CD4-positive, alpha-beta T cell treated with Interleukin-6 at 100 ng/mL for 8 hours (primary cell): ENCODE results near the gene MEIS2.

Source experiments
- DNase-seq: peaks from one replicate; pipeline ENCODE4 v3.0.0-alpha.2; 2020; ENCODE audit warnings: mixed read lengths, low spot score

Gene MEIS2

DNA sequence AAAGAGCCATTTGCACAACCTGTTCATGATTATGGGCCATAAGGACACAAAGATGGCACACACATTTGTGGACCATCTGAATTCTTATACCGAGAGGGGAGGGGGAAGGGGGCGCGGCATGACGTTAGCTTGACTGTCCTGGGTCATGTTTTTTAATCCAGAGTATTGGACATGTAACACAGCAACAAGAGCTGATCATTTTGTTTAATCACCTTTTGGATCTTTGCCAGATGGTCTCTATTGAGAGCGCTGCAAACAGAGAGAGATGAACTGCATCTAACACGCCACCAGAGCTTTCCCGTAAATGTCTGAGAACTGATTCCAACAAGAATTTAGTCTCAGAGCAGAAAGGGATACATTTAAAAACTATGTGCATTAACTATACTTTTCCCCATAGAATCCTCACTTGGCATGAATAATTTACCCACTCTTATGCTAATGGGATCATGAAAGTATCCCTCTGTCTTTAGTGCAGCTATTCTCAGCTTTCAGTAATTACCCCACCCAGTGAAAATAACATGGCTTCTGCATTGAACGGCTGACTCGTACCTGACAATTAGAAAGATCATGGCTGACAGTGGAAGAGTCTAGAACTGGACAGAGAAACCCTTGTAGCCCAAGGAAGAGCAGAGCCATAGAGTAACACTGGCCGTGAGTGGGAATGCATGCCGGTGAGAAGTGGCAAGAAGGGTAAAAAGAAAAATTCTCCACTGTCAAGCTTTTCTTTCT lies 22.6 kb downstream of the MEIS2 start:
- no peak for DNase-seq

DNA sequence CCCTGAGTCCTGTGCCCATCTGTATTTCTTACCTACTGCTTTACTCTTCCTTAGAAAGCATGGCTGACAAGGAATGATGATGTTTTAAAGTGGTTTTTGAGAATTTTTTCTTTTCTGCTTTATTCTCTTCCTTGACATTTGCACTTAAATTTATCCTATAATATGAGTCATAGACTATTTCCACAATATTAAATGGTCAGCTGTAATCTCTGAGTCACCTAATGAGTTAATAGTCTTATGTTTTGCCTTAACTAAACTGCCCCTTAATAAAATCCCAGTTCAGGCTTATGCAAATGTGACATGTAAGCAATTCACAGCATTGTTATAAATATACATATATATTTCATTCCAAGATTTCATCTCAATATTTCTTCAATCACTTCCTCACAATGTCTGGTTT lies 23.8 kb downstream of the MEIS2 start:
- no peak for DNase-seq

DNA sequence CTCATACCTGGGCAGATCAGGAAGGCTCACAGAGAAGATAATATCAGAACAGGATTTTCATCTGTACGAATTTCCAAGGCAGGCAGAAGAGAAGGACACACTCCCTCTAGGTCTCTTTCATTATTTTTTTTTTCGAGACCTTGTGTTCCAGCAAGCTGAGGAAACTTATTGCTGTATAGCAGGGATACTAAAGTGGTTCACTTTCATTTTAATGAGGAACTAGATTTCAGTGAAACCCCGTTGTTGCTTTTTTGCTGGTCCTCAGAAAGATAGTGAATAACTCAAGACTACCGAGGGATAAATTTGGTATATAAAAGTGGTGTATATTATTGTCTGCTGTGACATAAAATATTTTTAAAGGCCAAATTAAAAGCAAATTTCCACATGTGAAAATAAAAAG lies 24.6 kb downstream of the MEIS2 start:
- DNase-seq, result no peak

DNA sequence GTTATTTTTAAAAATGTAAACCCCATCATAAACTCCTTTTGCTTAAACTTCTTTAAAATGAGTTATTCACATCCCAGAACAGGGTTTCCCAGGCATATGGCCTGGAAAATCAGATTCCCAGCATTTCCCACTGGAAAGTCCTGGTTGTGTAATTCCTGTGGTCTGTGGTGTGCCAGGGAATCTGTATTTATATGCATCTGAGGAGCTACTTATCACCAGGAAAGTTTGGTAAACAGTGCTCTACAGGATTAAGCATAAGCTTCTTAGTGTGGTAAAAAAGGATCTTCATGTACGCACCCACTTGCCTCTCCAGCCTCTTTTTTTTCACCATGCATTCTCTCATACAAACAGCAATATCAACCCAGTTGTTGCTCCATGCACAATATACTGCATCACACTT lies 28.2 kb downstream of the MEIS2 start:
- DNase-seq, result no peak

DNA sequence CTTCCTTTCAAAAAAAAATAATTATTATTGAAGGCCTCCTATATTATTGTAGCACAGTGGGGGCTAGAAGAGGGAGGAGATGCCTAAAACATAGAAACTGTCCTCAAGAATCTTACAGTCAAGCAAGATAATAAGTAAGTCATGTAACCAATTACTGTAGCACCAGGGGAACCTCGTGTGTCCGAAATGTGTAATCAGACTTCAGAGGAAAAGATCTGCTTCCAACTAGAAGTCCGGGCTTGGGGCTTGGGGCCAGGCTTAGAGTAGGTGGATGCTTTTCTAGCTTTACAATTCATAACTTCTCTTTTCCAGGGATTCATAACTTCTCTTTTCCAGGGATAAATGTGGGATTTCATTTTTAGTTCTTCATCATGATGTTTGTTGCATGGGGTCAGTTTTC lies 29.2 kb downstream of the MEIS2 start:
- DNase-seq, result no peak

DNA sequence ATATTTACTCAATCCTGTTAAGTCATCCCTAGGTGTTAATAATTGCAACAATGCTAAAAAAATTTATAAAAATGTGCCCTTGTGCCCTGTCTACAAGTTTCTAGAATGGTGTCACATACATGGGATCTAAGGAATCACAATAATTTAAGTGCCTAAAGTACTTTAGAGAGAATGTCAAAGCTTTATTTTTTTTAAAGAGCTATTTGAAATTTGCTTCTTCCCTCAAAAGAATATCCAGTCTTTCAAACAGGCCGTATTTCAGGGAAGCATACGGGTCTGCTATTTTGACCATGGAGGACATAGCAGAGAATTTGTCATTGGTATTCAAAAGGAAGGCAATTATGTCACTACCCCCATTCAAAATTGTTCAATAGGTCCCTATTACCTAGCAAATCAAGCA lies 29.7 kb downstream of the MEIS2 start:
- DNase-seq, result no peak

DNA sequence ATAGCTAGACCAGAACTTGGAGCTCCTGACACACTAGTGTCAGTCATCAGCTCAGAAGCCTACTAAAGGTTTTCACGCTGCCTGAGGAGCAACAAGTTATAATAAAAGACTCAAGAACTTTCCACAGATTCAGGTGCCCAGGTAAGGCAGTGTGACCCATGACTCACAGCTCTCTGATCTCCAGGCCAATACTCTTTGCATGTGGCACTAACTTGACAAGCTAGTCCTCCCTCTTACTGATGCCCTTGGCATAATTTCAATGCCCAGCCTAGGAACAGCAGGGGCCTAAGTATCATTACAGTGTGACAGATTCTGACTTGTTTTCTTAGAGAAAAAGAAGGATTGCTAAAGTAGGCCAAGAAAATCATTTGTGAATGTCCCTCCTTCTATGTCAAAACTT lies 38.4 kb downstream of the MEIS2 start:
- DNase-seq, result no peak

DNA sequence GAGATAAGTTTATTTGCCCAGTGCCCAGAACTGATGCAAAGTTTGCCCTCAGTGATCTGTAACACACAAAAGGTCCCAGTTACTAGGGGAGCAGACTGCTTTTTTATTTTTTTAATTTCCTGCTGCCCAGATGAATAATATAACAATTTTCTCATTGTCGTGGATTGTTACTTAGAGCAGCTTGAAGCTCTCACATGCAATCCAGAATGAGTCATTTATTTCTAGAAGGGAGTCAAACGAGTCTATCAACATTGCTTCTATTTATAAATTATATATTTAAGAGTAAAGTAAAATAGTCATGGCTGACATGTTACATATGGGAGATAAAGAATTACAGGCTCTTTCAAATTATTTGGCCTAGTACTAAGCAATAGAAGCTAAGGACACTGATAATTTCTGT lies 41.3 kb downstream of the MEIS2 start:
- no peak for DNase-seq

DNA sequence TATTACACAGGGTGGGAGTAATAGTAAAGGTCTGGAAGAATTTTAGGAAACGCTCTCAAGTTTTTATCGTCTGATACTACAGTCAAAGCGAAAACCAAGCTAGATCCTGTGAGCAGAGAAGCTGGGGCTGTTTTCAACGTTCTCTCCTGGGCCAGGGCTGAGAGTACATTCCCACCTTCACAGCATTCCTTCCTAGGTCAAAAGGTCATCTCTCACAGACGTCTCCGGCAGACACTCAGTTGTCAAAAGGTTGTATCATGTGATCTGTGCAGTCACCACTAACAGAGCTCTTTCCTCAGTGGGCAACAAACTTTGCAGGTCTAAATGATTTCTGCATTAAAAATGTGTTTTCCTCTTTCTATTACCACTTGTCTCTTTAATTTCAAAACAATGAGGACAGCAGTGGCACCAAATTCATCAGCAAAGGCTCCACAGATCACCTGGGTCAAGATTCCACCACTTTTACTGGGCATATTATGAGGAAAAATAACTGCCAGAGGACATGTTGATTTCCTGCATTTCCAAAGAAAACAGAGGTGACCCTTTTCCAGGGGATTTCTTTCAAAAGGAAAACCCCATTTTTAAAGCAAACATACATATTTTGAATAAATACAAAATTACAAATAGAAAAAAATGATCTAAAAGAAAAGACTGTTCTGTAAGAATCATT lies 41.9 kb downstream of the MEIS2 start:
- no peak for DNase-seq

DNA sequence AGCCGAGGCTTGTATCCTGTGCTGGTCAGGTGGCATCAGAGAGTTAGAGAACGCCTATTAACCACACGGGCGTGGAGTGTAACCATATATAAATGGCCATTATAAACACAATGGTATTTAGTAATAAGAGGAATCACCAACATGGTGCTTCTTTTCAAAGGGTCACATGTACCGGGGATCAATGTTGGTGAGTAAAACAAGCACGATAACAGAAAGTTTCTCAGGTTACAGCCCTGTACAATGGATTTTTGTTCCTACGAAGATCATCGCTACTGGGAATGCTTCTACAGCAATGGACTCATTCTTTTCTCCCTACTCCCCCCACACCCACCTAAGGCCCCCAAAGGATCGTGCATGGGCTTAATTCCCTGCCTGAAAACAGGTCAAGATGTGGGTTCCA lies 42.5 kb downstream of the MEIS2 start:
- DNase-seq, result no peak

DNA sequence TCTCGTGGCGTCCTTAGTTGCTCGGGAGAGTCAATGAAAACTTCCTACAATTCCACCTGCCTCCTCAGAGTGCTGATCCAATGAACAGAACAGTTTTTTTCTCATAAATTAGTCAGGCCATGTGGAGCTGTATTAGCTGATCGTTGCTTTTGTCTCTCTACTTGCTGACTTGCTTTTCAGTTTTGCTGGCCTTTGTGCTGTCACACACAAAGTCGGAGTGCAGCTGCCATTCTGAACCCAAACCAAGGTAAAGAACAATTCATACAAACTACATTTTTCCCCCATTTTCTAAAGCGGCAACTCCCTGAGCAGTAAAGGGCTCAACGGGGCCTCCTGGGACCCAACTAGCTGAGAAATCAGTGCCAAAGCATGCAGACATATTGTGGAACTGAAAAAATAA lies 43.1 kb downstream of the MEIS2 start:
- DNase-seq, result no peak

DNA sequence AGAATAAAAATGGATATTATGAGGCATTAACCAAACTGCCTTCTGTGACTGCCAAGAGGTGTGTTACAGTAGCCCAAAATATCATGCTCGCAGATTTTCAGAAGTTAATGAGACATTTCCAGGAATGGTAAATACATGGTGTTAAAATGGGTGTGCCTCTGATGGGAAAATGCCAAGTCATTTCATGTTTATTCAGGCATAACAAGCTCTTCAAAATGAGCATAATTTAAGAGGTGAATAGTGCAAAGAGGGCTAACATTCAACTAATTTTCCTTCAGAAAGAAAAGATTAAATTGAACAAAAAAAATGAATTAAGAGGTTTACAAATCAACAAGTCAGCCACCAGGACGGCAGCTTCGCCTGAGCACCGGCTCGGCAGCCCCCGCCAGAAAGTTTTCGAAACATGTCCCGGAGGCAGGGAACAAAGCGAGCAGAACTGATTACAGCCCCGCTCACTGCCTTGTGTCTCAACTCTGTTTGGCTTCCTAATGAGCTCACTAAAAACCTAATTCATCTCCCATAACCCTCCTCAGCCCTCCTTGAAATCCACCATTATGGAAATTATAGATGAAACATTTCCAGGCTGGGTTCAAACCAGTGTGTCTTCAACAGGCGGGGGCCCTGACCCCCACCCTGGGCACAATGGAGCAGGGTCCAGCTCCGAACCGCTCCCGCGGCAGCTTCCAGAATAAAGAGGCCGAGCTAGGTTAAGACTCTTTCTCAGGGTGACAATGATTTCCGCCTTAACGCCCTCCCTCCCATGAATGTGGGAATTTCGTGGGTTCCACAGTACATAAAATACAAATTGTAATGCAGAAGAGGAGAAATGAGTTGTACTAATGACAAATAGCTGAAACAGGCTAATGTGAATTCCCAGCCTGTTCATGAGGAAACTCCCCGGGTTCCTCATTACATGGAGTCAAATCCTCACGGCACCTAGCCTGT lies 43.9 kb downstream of the MEIS2 start:
- DNase-seq, result no peak

DNA sequence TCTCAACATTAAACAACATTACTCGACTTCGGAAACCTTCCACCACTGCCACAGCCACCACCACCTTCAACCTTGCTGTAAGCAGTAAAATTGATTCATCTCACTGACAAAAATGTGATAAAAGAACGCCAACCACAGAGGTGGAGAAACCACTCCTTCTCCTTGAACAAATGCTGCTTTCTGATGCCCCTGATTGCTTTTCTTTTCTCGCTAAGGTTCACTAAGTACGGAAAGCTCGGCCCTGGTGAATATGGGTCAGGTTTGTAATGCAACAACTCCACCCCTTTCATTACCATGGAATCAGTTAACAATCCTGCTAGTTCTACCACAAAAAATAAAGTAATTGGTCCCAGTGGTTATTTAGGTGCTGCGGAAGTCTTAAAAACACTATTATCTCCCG lies 44.9 kb downstream of the MEIS2 start:
- DNase-seq, result no peak

DNA sequence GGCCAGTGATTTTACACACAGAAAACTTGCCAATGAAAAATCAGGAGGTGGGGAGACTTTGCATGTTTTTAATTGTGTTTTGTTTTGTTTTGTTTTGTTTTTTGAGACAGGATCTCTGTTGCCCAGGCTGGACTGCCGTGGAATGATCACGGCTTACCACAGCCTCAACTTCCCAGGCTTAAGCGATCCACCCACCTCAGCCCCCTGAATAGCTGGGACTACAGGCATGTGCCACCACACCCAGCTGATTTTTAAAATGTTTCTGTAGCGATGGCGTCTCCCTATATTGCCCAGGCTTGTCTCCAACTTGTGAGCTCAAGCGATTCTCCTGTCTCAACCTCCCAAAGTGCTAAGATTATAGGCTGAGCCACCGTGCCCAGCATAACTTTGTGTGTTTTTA lies 46.0 kb downstream of the MEIS2 start:
- DNase-seq, result no peak

DNA sequence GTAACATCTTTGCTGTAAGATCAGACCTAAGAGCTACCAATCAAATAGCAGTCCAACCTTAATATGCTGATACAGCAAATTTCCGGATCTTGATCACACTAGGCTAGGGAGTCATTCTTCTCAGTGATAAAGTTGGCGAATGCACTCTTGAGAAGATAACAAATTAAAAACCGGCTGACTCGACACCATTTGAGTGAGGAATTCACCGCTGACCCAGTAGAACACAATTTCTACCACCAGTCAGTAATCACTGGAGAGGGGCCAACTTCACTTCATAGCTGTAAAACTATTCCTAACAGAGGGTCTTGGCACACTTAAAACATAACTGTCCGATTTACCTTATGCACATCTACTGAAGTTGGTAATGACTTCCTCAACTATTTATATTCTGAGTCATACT lies 47.2 kb downstream of the MEIS2 start:
- no peak for DNase-seq

DNA sequence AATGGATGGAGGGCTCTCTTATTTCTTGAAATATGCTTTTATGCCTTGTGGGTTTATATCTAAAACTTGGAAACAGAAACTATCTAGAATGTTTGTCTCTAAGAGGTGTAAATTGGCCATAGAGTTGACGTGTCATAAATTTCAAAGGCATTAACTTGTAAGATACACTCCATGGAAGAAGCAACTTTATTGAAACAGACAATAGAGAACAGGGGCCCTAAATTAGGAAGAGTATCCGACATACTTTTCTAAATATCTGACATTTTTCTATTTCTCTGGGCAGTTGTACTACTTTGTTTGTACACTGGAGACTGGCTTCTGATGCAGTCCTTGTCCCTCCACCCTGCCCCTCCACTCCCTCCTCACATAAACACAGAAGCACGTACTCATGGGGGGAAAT lies 50.0 kb downstream of the MEIS2 start:
- no peak for DNase-seq

DNA sequence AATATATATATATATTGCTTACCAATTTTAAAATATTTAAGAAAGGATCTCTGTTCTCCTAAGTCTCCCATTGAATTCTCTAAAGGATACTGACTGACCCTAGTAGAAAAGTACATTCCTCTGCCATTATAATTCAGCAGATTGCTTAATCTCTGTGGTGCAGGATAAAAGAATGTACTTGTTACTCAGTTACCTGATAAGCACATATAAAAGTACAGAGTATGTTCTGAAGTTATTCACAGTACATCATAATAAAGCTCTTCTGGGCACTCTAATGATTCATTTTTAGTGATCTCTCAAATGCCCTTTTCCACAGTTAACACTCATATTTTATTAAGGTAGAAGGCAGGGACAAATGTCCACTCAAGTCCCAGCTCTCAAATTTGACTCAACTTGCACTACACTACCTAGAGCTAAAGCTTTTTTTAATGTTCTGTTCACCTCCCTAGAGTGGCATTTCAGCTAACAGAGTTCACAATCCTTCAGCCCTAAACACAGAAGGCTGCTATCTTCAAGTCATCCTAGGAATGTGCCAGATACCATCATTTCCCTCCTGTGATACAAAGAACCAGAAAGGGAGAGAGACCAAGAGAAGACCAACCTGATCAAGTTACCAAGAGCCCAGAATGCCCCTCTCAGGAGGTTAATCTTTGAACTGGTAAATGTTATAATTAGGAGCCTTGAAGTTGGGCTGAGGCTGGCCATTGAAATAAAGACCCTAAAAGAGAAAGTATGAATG lies 53.3 kb downstream of the MEIS2 start:
- DNase-seq, result no peak

DNA sequence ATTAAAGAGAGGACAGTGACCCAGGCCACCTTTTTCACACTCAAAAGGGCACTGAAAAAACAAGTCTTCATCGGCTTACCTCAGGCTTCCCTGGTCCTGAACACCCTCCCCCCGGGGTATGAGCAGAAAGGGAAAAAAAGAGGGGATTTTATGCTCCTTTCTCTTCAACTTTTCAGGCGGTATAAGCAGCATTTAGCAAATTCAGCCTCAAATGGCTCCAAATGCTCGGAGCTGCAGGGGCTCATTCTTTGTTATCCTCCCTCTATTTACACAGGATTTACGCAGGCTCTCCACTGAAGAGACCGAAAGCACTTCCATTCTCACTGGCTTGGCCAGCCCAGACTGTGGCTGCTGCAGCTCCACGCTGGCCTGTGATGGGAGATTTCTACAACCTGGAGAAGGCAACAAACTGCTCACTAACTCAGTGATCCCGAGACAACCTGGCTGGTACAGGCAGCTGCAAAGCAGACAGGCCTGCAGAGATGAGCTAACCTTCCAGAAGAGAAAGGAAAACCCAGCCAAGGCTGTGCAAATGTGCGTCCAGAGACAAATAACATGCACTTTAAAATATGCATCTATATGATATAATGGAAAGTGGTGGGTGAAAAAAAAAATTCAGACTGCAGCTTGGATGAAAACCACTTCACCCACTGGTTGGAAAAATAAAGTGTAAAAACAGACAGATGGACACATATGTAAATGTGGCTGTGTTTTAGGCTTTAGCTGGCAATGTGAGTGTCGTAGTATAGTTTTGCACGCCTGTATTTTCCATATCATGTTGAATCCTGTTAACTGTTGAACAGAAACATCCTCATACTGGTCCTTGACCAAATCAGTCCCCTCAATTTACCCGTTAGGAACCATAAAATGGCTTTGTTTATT lies 54.2 kb downstream of the MEIS2 start:
- no peak for DNase-seq

DNA sequence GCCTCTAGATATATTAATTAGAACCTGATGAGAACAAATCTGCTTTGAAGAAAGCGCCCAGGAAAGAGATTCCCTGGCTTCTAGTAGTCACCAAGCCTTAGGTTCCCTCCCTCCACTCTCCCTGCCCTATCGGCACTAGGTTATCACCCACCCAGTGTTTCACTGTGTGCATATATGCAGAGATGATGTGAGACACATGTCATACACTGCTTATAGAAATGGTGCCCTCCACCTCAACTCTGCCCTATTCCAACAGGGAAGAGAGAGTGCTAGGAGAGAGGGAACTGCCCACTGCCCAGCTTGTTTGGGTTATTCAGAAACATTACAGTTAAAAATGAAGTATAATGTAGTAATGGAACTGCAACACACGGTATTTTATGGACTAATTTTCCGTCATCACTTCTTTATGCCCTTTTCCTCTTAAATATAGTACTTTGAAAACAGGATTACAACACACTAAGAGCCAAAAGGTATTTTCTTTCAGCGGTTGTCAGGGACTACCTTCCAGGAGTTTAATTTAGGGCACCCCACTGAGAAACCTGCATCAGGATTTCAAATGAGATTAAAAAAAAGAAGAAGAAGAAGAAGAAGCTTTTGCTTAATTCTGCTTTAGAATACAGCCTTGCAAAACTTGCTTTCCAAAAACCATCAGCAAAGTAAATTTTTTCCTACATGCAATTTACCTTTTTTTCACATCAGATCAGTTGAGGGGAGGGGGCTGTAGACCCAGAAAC lies 55.3 kb downstream of the MEIS2 start:
- DNase-seq, result no peak

DNA sequence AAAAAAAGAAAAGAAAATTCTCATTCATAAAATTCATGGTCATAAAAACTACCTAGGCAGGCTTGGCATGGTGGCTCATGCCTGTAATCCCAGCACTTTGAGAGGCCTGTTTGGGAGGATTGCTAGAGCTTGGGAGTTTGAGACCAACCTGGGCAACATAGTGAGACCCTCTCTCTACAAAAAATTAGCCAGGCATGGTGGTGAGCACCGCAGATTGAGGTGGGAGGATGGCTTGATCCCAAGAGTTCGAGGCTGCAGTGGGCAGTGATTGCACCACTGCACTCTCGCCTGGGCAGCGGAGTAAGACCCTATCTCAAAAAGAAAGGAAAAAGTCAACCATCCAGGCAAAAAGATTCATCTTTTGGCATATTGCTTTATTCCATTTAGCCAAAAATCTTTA lies 58.5 kb downstream of the MEIS2 start:
- no peak for DNase-seq

DNA sequence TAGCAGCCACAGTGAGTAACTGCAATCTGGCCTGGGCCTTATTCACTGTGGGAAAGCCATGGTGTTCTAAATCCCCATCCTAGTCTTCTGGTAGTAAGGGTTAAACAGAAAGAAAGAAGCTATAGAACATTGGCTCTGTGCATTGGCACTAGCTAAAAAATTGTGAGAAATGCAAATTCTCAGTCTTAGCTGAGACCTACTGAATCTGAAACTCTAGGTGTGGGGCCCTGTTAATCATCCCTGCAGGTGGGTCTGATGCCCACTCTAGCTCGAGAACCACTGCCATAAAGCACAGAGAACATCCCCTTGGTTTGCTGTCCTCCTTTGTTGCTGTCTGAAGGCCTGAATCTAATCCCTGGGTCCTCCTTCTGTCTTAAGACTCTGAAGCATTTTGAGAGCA lies 59.3 kb downstream of the MEIS2 start:
- DNase-seq, result no peak
